Keratinocyte (primary cell): ENCODE measurements around the gene RAB37. TPM values are rescaled to one million over a fixed set of nuclear protein-coding genes. Genes with fewer than 3 reads are reported as not detected.

Experiments used
- DNase-seq: peaks from one replicate; pipeline ENCODE4 v3.0.0-alpha.2; 2011; ENCODE audit warnings: low read depth, missing footprints, low spot score
- FAIRE-seq: peaks from 2 replicates; lab custom pipeline; 2011; peaks lifted over from hg19 to GRCh38; lab: Jason Lieb, UNC
- H2AFZ ChIP-seq: 2 replicates; pipeline ENCODE4 v1.6.0; 2012; ENCODE audit warnings: low read length, control low read depth, inconsistent platforms; ENCODE audit not compliant: control insufficient read depth
- H3K27ac ChIP-seq: 2 replicates; pipeline ENCODE4 v1.5.1; 2011; ENCODE audit warnings: low read length; ENCODE audit not compliant: control insufficient read depth, insufficient read depth
- H3K27me3 ChIP-seq: 3 replicates; pipeline ENCODE4 v1.6.0; 2011; ENCODE audit warnings: low read length; ENCODE audit not compliant: control insufficient read depth, insufficient read depth; ENCODE audit errors: extremely low read depth
- H3K36me3 ChIP-seq, 2 experiments: 2 replicates in 1 of 2; 3 replicates in 1 of 2; pipeline ENCODE4 v1.5.1; 2011; ENCODE audit warnings: low read length in 2 of 2, mild to moderate bottlenecking in 1 of 2; ENCODE audit not compliant: control insufficient read depth in 2 of 2, insufficient read depth in 2 of 2; ENCODE audit errors: extremely low read depth in 1 of 2
- H3K4me1 ChIP-seq: 3 replicates; pipeline ENCODE4 v1.5.1; 2011; ENCODE audit warnings: low read length; ENCODE audit not compliant: control insufficient read depth, insufficient read depth; ENCODE audit errors: extremely low read depth
- H3K4me2 ChIP-seq: 3 replicates; pipeline ENCODE4 v1.6.0; 2011; ENCODE audit warnings: low read depth, low read length; ENCODE audit not compliant: control insufficient read depth, insufficient read depth; ENCODE audit errors: extremely low read depth
- H3K4me3 ChIP-seq, 3 experiments: fragments of 200-600 bp in 1 of 3; sonication (generic) in 1 of 3; 2 replicates in 2 of 3; 3 replicates in 1 of 3; pipeline ENCODE4 v1.5.1; 2011 to 2016; ENCODE audit warnings: low read length in 3 of 3, mild to moderate bottlenecking in 3 of 3, control low read depth in 2 of 3, inconsistent platforms in 1 of 3, low read depth in 1 of 3, mixed read lengths in 1 of 3, mixed run types in 1 of 3, moderate library complexity in 1 of 3; ENCODE audit not compliant: control insufficient read depth in 2 of 3, insufficient read depth in 2 of 3; ENCODE audit errors: extremely low read depth in 1 of 3
- H3K79me2 ChIP-seq: 2 replicates; pipeline ENCODE4 v1.6.0; 2012; ENCODE audit warnings: low read length; ENCODE audit not compliant: control insufficient read depth, insufficient read depth
- H3K9ac ChIP-seq: 3 replicates; pipeline ENCODE4 v1.6.0; 2011; ENCODE audit warnings: low read length; ENCODE audit not compliant: control insufficient read depth, insufficient read depth; ENCODE audit errors: extremely low read depth
- H3K9me1 ChIP-seq: 3 replicates; pipeline ENCODE4 v1.6.0; 2011; ENCODE audit warnings: low read length; ENCODE audit not compliant: control insufficient read depth, insufficient read depth; ENCODE audit errors: extremely low read depth
- H3K9me3 ChIP-seq: 2 replicates; pipeline ENCODE4 v1.5.1; 2012; ENCODE audit warnings: low read depth, low read length; ENCODE audit not compliant: control insufficient read depth
- H4K20me1 ChIP-seq: 3 replicates; pipeline ENCODE4 v1.6.0; 2011; ENCODE audit warnings: low read length; ENCODE audit not compliant: control insufficient read depth, insufficient read depth; ENCODE audit errors: extremely low read depth
- CTCF ChIP-seq, 3 experiments: IDR thresholded peaks in 1 of 3; conservative IDR thresholded peaks in 1 of 3; optimal IDR thresholded peaks in 1 of 3; 2 replicates in 2 of 3; 3 replicates in 1 of 3; pipeline versions ENCODE3 to v1.5.1; 2011; ENCODE audit warnings: low read length in 3 of 3, mild to moderate bottlenecking in 3 of 3, moderate library complexity in 2 of 3, control low read depth in 1 of 3, inconsistent platforms in 1 of 3; ENCODE audit not compliant: insufficient read depth in 2 of 3; ENCODE audit errors: extremely low read depth in 1 of 3
- EZH2 ChIP-seq: IDR thresholded peaks from one replicate; pipeline ENCODE4 v1.6.1; 2012; ENCODE audit warnings: inconsistent platforms, mild to moderate bottlenecking, low read length, moderate library complexity
- dilution Hi-C: fragments of 300-500 bp; cut with MboI; formaldehyde crosslinking; loops from one replicate; pipeline ENCODE4 v1.7.0; 2020; ENCODE audit warnings: low sequenced_read_pairs; ENCODE audit not compliant: extremely low pct_ligation_motif_present
- polyA plus RNA-seq, 5 experiments: library from polyadenylated mRNA; depleted of rRNA in 3 of 5; stranded (reverse) in 3 of 5; stranded (forward) in 1 of 5; unstranded in 1 of 5; fragments of >200 nt; gene quantifications; 1 replicate in 1 of 5; 2 replicates in 3 of 5; 3 replicates in 1 of 5; pipeline versions ENCODE4 v1.2.1 to v1.2.3, GENCODE V29; 2011 to 2012; ENCODE audit warnings: missing spikeins in 2 of 5, low read depth in 1 of 5, low replicate concordance in 1 of 5

Gene RAB37
- polyA plus RNA-seq, 1 donor (not counting 4 experiments of a cell fraction or from before 2014, with no cell fraction given): 0.03 TPM

GRCh38 chr17:74713171-74713755 lies 23.8 kb upstream of the RAB37 start:
- Histone ChIP-seq H3K9me3 (no peaks in the 10 kb centered on the region), H4K20me1 (no peaks in the 10 kb centered on the region), H3K4me3 (no peak overlapping the region), H3K4me1 (no peaks in the 10 kb centered on the region), H3K9ac (no peak overlapping the region), H3K79me2 (no peaks in the 10 kb centered on the region), H3K27me3 (peaks cover 9% of the 10 kb centered on the region), H2AFZ (no peak overlapping the region), H3K27ac (no peak overlapping the region), H3K36me3 (no peaks in the 10 kb centered on the region), H3K4me2 (no peak overlapping the region), H3K9me1 (no peaks in the 10 kb centered on the region)
- DNase-seq (no peak), FAIRE-seq (no peak)
- dilution Hi-C loops: no loop called here
- TF ChIP-seq CTCF (optimal IDR thresholded peaks at IDR 0.05 in 1 of 3, IDR thresholded peaks at IDR 0.05 in 1 of 3, conservative IDR thresholded peaks at IDR 0.05 in 1 of 3; ENCODE audit: extremely low read depth in 1 of 3, insufficient read depth in 2 of 3, low read length in 3 of 3) (no peak), EZH2 (no peak)

- Histone ChIP-seq H2AFZ (no peak overlapping the region), H3K9me3 (no peaks in the 10 kb centered on the region), H3K27me3 (peaks cover 9% of the 10 kb centered on the region), H3K79me2 (no peaks in the 10 kb centered on the region), H3K9me1 (no peaks in the 10 kb centered on the region), H3K27ac (no peak overlapping the region), H3K4me2 (no peak overlapping the region), H3K4me3 (no peak overlapping the region), H3K36me3 (no peaks in the 10 kb centered on the region), H4K20me1 (no peaks in the 10 kb centered on the region), H3K4me1 (no peaks in the 10 kb centered on the region), H3K9ac (no peak overlapping the region)
- FAIRE-seq: no peak
- dilution Hi-C loops: no loop called here
- DNase-seq: no peak
- no peak for TF ChIP-seq EZH2
- TF ChIP-seq CTCF (optimal IDR thresholded peaks at IDR 0.05 in 1 of 3, IDR thresholded peaks at IDR 0.05 in 1 of 3, conservative IDR thresholded peaks at IDR 0.05 in 1 of 3; ENCODE audit: extremely low read depth in 1 of 3, insufficient read depth in 2 of 3, low read length in 3 of 3): no peak
Observed at GRCh38 chr17:74715144-74715543, 21.9 kb upstream of the RAB37 start.
